Activated naive CD8-positive, alpha-beta T cell treated with anti-CD3 and anti-CD28 coated beads, Interleukin-2, amount 50 U/mL, for 16 hours (primary cell): ENCODE measurements around the gene KLF2.

Experiments used
- DNase-seq: peaks from one replicate; pipeline ENCODE4 v3.0.0-alpha.2; 2020; ENCODE audit warnings: low read depth, low spot score

KLF2 gene

GRCh38 chr19:16306728-16307402 is 17.8 kb upstream of the KLF2 start:
- no peak for DNase-seq

GRCh38 chr19:16308081-16308480 is 16.5 kb upstream of the KLF2 start:
- no peak for DNase-seq

- no peak for DNase-seq
These were observed 15.0 kb upstream of the KLF2 start for GRCh38 chr19:16309643-16310042.

GRCh38 chr19:16315825-16316505 is 8.7 kb upstream of the KLF2 start:
- DNase-seq: no peak

- no peak for DNase-seq
These were observed 8.1 kb upstream of the KLF2 start for GRCh38 chr19:16316506-16316882.

- DNase-seq: no peak
These were observed 5.1 kb upstream of the KLF2 start for GRCh38 chr19:16319481-16319880.

- no peak for DNase-seq
These were observed 3.6 kb upstream of the KLF2 start for GRCh38 chr19:16320987-16321386.

- DNase-seq: no peak
These were observed 518 bp downstream of the KLF2 start for GRCh38 chr19:16325161-16325527.

GRCh38 chr19:16325641-16326400 is 1.2 kb downstream of the KLF2 start:
- DNase-seq: no peak

GRCh38 chr19:16326401-16327168 is 2.0 kb downstream of the KLF2 start:
- DNase-seq: no peak

GRCh38 chr19:16327169-16327475 is 2.5 kb downstream of the KLF2 start:
- no peak for DNase-seq

- no peak for DNase-seq
These were observed 2.9 kb downstream of the KLF2 start for GRCh38 chr19:16327501-16327900.

GRCh38 chr19:16327911-16328823 is 3.5 kb downstream of the KLF2 start:
- no peak for DNase-seq

GRCh38 chr19:16328824-16329482 is 4.3 kb downstream of the KLF2 start:
- DNase-seq: no peak

GRCh38 chr19:16330368-16330801 is 5.8 kb downstream of the KLF2 start:
- peak; percentile 83 for DNase-seq

GRCh38 chr19:16330806-16331690 is 6.4 kb downstream of the KLF2 start:
- DNase-seq: no peak

- no peak for DNase-seq
These were observed 8.5 kb downstream of the KLF2 start for GRCh38 chr19:16333001-16333586.

- no peak for DNase-seq
These were observed 9.8 kb downstream of the KLF2 start for GRCh38 chr19:16334411-16334810.

- DNase-seq: no peak
These were observed 10.6 kb downstream of the KLF2 start for GRCh38 chr19:16335226-16335625.
